ENCODE results near the gene SULT1C3.

Gene SULT1C3

GRCh38 chr2:108309903-108310302 lies 70.1 kb downstream of the SULT1C3 start:
- DNase-seq, result no peak
